Lower leg skin (tissue), 4 donors: Measurements from ENCODE around the gene ZNF541. TPM values are rescaled to one million over a fixed set of nuclear protein-coding genes. Genes with fewer than 3 reads are reported as not detected.

ENCODE experiments used
- DNase-seq, 2 donors: peaks; one replicate each; pipeline ENCODE4 v3.0.0-alpha.2; 2019; ENCODE audit warnings: low spot score in 2 of 2
- H3K4me3 ChIP-seq: fragments of 200-600 bp; sonication (generic); 2 replicates; pipeline ENCODE4 v1.5.1; 2017; ENCODE audit warnings: mild to moderate bottlenecking, low read depth; ENCODE audit not compliant: poor library complexity, severe bottlenecking
- CTCF ChIP-seq, 3 donors: fragments of 450-650 bp; IDR thresholded peaks; one replicate each; pipeline ENCODE4 v1.5.1; 2016; ENCODE audit warnings: antibody characterized with exemption in 3 of 3, mild to moderate bottlenecking in 3 of 3, moderate library complexity in 2 of 3
- POLR2A ChIP-seq, 2 donors: fragments of 450-650 bp; IDR thresholded peaks; one replicate each; pipeline ENCODE4 v1.6.1; 2016 to 2017; ENCODE audit warnings: antibody characterized with exemption in 2 of 2, mild to moderate bottlenecking in 1 of 2, moderate library complexity in 1 of 2
- WGBS, 2 donors: methylation state at CpG; one replicate each; pipeline ENCODE4 v1.1.5; 2018; 5-methylcytosine and 5-hydroxymethylcytosine counted together
- intact Hi-C: fragments of 100-400 bp; cut with DNase I; formaldehyde crosslinking; loops from one replicate; pipeline ENCODE4 v1.15.0; 2023; ENCODE audit warnings: low total_unique reads
- total RNA-seq, 4 donors: library from RNA; depleted of rRNA; stranded (reverse); fragments of >200 nt; gene quantifications; one replicate each; pipeline ENCODE4 v1.1.0, GENCODE V29; 2016

The ZNF541 gene
- total RNA-seq, 4 donors from 2014 or later = 0.08 to 1.5 (median 0.69) TPM; not detected in 1

- no peak overlapping the region for H3K4me3 ChIP-seq
- WGBS, 2 donors = 46 to 51% methylated on average over 6 of the region's 6 CpGs
- intact Hi-C loops = no loop called here
- DNase-seq = peak in 1 of 2 donors; percentile 47
- TF ChIP-seq CTCF (IDR thresholded peaks at IDR 0.05) = no peak
- TF ChIP-seq POLR2A (IDR thresholded peaks at IDR 0.05) = no peak
These were observed 8.8 kb upstream of the ZNF541 start for GRCh38 chr19:47581605-47582319.

- TF ChIP-seq POLR2A (IDR thresholded peaks at IDR 0.05) = no peak
- no peak for TF ChIP-seq CTCF (IDR thresholded peaks at IDR 0.05)
- no peak overlapping the region for H3K4me3 ChIP-seq
- DNase-seq = no peak
- intact Hi-C loops = no loop called here
- WGBS, 2 donors = 82 to 87% methylated on average over 3 of the region's 3 CpGs
These were observed 7.4 kb upstream of the ZNF541 start for GRCh38 chr19:47580397-47580796.

- TF ChIP-seq POLR2A (IDR thresholded peaks at IDR 0.05) (no peak), CTCF (IDR thresholded peaks at IDR 0.05) (no peak)
- H3K4me3 ChIP-seq = no peak overlapping the region
- 74 to 75% methylated on average over 22 of the region's 22 CpGs for WGBS, 2 donors
- DNase-seq = no peak
- intact Hi-C loops = no loop called here
These were observed 313 bp downstream of the ZNF541 start for GRCh38 chr19:47572635-47573034.

- no peak overlapping the region for H3K4me3 ChIP-seq
- 85 to 87% methylated on average over 9 of the region's 9 CpGs for WGBS, 2 donors
- intact Hi-C loops = no loop called here
- TF ChIP-seq CTCF (IDR thresholded peaks at IDR 0.05) = no peak
- no peak for TF ChIP-seq POLR2A (IDR thresholded peaks at IDR 0.05)
- DNase-seq = no peak
These were observed 3.6 kb downstream of the ZNF541 start for GRCh38 chr19:47569331-47569730.

- H3K4me3 ChIP-seq = no peak overlapping the region
- TF ChIP-seq POLR2A (IDR thresholded peaks at IDR 0.05) (no peak), CTCF (IDR thresholded peaks at IDR 0.05) (no peak)
- intact Hi-C loops = no loop called here
- 87 to 89% methylated on average over 3 of the region's 3 CpGs for WGBS, 2 donors
- DNase-seq = no peak
These were observed 8.9 kb downstream of the ZNF541 start for GRCh38 chr19:47564081-47564480.
